H9 (cell line): ENCODE measurements around the gene DYRK2. TPM values are rescaled to one million over a fixed set of nuclear protein-coding genes. Genes with fewer than 3 reads are reported as not detected.
A peak's percentile ranks its signal among the peaks of the same experiment; 100 is the strongest.

Experiments used
- DNase-seq: peaks from one replicate; pipeline ENCODE4 v3.0.0-alpha.2; 2017
- H2AFZ ChIP-seq: one replicate; pipeline ENCODE4 v1.6.1; 2013; ENCODE audit warnings: mild to moderate bottlenecking, low read length, control low read depth, moderate library complexity
- H2AK5ac ChIP-seq: 2 replicates; pipeline ENCODE4 v1.6.1; 2013; ENCODE audit warnings: low read length, control low read depth, mixed read lengths; ENCODE audit not compliant: insufficient read length
- H2BK120ac ChIP-seq: one replicate; pipeline ENCODE4 v1.6.1; 2013; ENCODE audit warnings: low read depth, mild to moderate bottlenecking, low read length, control low read depth, inconsistent platforms; ENCODE audit not compliant: poor library complexity, severe bottlenecking
- H2BK12ac ChIP-seq: 2 replicates; pipeline ENCODE4 v1.6.1; 2013; ENCODE audit warnings: low read length, control low read depth, mixed read lengths, low read depth; ENCODE audit not compliant: insufficient read length
- H2BK15ac ChIP-seq: 2 replicates; pipeline ENCODE4 v1.6.1; 2013; ENCODE audit warnings: low read depth, low read length, control low read depth
- H2BK20ac ChIP-seq: one replicate; pipeline ENCODE4 v1.6.1; 2013; ENCODE audit warnings: low read depth, mild to moderate bottlenecking, low read length, control low read depth, inconsistent platforms; ENCODE audit not compliant: poor library complexity, severe bottlenecking
- H2BK5ac ChIP-seq: 2 replicates; pipeline ENCODE4 v1.6.1; 2013; ENCODE audit warnings: low read length, control low read depth, mixed read lengths; ENCODE audit not compliant: insufficient read length
- H3K14ac ChIP-seq: 2 replicates; pipeline ENCODE4 v1.6.1; 2013; ENCODE audit warnings: low read length, control low read depth; ENCODE audit not compliant: insufficient read depth
- H3K18ac ChIP-seq: 2 replicates; pipeline ENCODE4 v1.6.1; 2013; ENCODE audit warnings: low read depth, mild to moderate bottlenecking, mixed read lengths, low read length, control low read depth; ENCODE audit not compliant: insufficient read length
- H3K23ac ChIP-seq: 2 replicates; pipeline ENCODE4 v1.6.1; 2013; ENCODE audit warnings: low read length, control low read depth, mixed read lengths, low read depth; ENCODE audit not compliant: insufficient read length
- H3K23me2 ChIP-seq: 2 replicates; pipeline ENCODE4 v1.6.1; 2013; ENCODE audit warnings: low read depth, mild to moderate bottlenecking, mixed read lengths, low read length, control low read depth; ENCODE audit not compliant: insufficient read length, poor library complexity, severe bottlenecking
- H3K27ac ChIP-seq: 2 replicates; pipeline ENCODE4 v1.5.1; 2013; ENCODE audit warnings: low read length, control low read depth, mixed read lengths, low read depth; ENCODE audit not compliant: insufficient read length
- H3K27me3 ChIP-seq: 2 replicates; pipeline ENCODE4 v1.6.1; 2013; ENCODE audit warnings: low read length, control low read depth, inconsistent platforms; ENCODE audit not compliant: insufficient read depth
- H3K4ac ChIP-seq: 2 replicates; pipeline ENCODE4 v1.6.1; 2013; ENCODE audit warnings: low read depth, mild to moderate bottlenecking, control low read depth, inconsistent platforms, low read length, moderate library complexity
- H3K4me1 ChIP-seq: 2 replicates; pipeline ENCODE4 v1.6.1; 2013; ENCODE audit warnings: low read length, control low read depth, inconsistent platforms; ENCODE audit not compliant: insufficient read depth
- H3K4me2 ChIP-seq: 2 replicates; pipeline ENCODE4 v1.6.1; 2013; ENCODE audit warnings: low read length, control low read depth, mixed read lengths; ENCODE audit not compliant: insufficient read length, insufficient read depth
- H3K56ac ChIP-seq: 2 replicates; pipeline ENCODE4 v1.6.1; 2013; ENCODE audit warnings: low read depth, mild to moderate bottlenecking, mixed read lengths, low read length, control low read depth; ENCODE audit not compliant: insufficient read length
- H3K79me1 ChIP-seq: 2 replicates; pipeline ENCODE4 v1.6.1; 2013; ENCODE audit warnings: low read depth, mild to moderate bottlenecking, moderate library complexity, low read length, control low read depth, inconsistent platforms; ENCODE audit not compliant: insufficient read depth, poor library complexity, severe bottlenecking
- H3K79me2 ChIP-seq: 2 replicates; pipeline ENCODE4 v1.6.1; 2013; ENCODE audit warnings: low read length, control low read depth, inconsistent platforms; ENCODE audit not compliant: insufficient read depth
- H3K9ac ChIP-seq: 2 replicates; pipeline ENCODE4 v1.6.1; 2013; ENCODE audit warnings: low read length, control low read depth, mixed read lengths; ENCODE audit not compliant: insufficient read length; ENCODE audit errors: extremely low read depth
- H3K9me3 ChIP-seq: one replicate; pipeline ENCODE4 v1.6.1; 2013; ENCODE audit warnings: low read depth, low read length, inconsistent platforms; ENCODE audit not compliant: control insufficient read depth
- H3T11ph ChIP-seq: one replicate; pipeline ENCODE4 v1.6.1; 2013; ENCODE audit warnings: mild to moderate bottlenecking, low read length, control low read depth, inconsistent platforms
- H4K20me1 ChIP-seq: one replicate; pipeline ENCODE4 v1.6.1; 2013; ENCODE audit not compliant: control insufficient read depth, insufficient read length, insufficient read depth
- H4K5ac ChIP-seq: 2 replicates; pipeline ENCODE4 v1.6.1; 2013; ENCODE audit warnings: low read depth, mild to moderate bottlenecking, mixed read lengths, low read length, control low read depth; ENCODE audit not compliant: insufficient read length
- H4K8ac ChIP-seq: replicated peaks from 2 replicates; pipeline ENCODE4 v1.6.1; 2013; ENCODE audit warnings: low read length, control low read depth, mixed read lengths, low read depth; ENCODE audit not compliant: insufficient read length
- H4K91ac ChIP-seq: 2 replicates; pipeline ENCODE4 v1.6.1; 2013; ENCODE audit warnings: low read depth, mild to moderate bottlenecking, moderate library complexity, mixed read lengths, low read length, control low read depth; ENCODE audit not compliant: insufficient read length
- H3K27ac Mint-ChIP-seq, 3 experiments: 2 replicates in 2 of 3; 3 replicates in 1 of 3; pipeline ENCODE4 v1.8.0; 2020 to 2021; ENCODE audit warnings: mixed read lengths in 3 of 3, mild to moderate bottlenecking in 1 of 3, moderate library complexity in 1 of 3
- H3K27me3 Mint-ChIP-seq: 2 replicates; pipeline ENCODE4 v1.8.0; 2021; ENCODE audit warnings: low read depth, mild to moderate bottlenecking, moderate library complexity, mixed read lengths
- H3K36me3 Mint-ChIP-seq, 3 experiments: 2 replicates in 2 of 3; 3 replicates in 1 of 3; pipeline ENCODE4 v1.8.0; 2020 to 2021; ENCODE audit warnings: low read depth in 3 of 3, mixed read lengths in 3 of 3; ENCODE audit not compliant: insufficient read depth in 1 of 3
- H3K4me1 Mint-ChIP-seq, 2 experiments: 2 replicates each; pipeline ENCODE4 v1.8.0; 2020; ENCODE audit warnings: mixed read lengths in 2 of 2
- H3K4me3 Mint-ChIP-seq, 2 experiments: 2 replicates in 1 of 2; 3 replicates in 1 of 2; pipeline ENCODE4 v1.8.0; 2020 to 2021; ENCODE audit warnings: mild to moderate bottlenecking in 2 of 2, mixed read lengths in 2 of 2, moderate library complexity in 1 of 2
- H3K9me3 Mint-ChIP-seq, 2 experiments: 2 replicates in 1 of 2; 3 replicates in 1 of 2; pipeline ENCODE4 v1.8.0; 2020; ENCODE audit warnings: mild to moderate bottlenecking in 2 of 2, mixed read lengths in 2 of 2, moderate library complexity in 1 of 2
- WGBS: extraction: QIAGEN DNeasy Blood & Tissue Kit; methylation state at CpG from one replicate; pipeline ENCODE4 v1.1.7; 2013; ENCODE audit warnings: missing lambda C conversion rate, low lambda C conversion rate, mixed read lengths; ENCODE audit not compliant: insufficient read length; ENCODE audit errors: extremely low coverage; 5-methylcytosine and 5-hydroxymethylcytosine counted together
- total RNA-seq: library from RNA; stranded (reverse); gene quantifications from 2 replicates; pipeline ENCODE4 v1.2.1, GENCODE V29; 2021
- TF ChIP-seq, protein P1 (sequence below): fragments of 200-600 bp; sonication (generic); conservative IDR thresholded peaks from 3 replicates; pipeline ENCODE4 v1.8.0; 2021; ENCODE audit warnings: antibody characterized with exemption, mild to moderate bottlenecking

The DYRK2 gene
- total RNA-seq, 1 experiment from 2014 or later, result 40.6 TPM

DNA sequence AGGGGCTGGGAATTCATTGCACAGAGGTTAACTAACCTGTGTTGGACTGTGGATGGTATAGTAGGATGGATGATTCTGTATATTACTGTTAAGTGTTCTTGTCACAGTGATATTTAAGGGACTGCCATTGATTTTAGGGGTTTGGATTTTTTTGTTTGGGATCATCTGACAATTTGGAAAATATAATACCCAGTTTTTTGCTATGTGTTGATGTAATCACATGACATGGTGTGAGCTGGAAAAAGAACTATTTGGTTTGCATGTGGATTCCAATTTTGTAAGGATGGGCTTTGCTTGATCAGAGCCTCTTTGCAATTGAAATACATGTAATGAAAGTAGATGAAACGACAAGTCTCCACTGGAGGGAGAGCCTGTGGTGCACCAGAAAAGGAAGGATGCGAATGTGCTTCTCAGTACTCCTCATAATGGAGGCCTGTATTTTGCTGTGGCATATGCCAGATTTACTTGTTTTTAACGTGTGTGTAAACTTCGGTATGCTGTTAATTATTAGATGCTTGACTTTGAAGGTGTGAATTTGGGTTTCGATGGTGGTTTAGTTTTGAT is 2.7 kb downstream of the DYRK2 start:
- H3K27ac Mint-ChIP-seq, result 0 out of 7 replicates have a peak overlapping the region, but pooled peaks of 1 of the 3 experiments have one; percentile 18
- Histone ChIP-seq H2BK5ac (no peak overlapping the region), H2BK15ac (no peak overlapping the region), H3K79me2 (peaks cover 48% of the 10 kb centered on the region; the same call in 1 of the 2 replicates), H2AFZ (no peak overlapping the region), H2BK20ac (no peak overlapping the region), H3K9me3 (no peaks in the 10 kb centered on the region), H3T11ph (no peak overlapping the region), H3K14ac (no peak overlapping the region), H3K18ac (no peak overlapping the region), H3K79me1 (peaks cover 6% of the 10 kb centered on the region), H3K23ac (no peak overlapping the region), H4K91ac (no peak overlapping the region), H3K9ac (peak overlapping the region; percentile 38), H4K20me1 (no peaks in the 10 kb centered on the region), H3K56ac (no peak overlapping the region), H3K27me3 (no peaks in the 10 kb centered on the region), H3K23me2 (peaks cover 22% of the 10 kb centered on the region), H4K8ac (no peak overlapping the region), H3K4me2 (peak overlapping the region; percentile 93), H4K5ac (no peak overlapping the region), H2BK12ac (no peak overlapping the region), H3K4ac (no peak overlapping the region), H3K4me1 (peaks cover 4% of the 10 kb centered on the region; the same call in 1 of the 2 replicates), H2BK120ac (no peak overlapping the region), H2AK5ac (no peak overlapping the region), H3K27ac (no peak overlapping the region)
- DNase-seq, result no peak
- H3K9me3 Mint-ChIP-seq, result no peaks in the 10 kb centered on the region; a peak in 2 of 5 replicates
- peaks cover 15 to 33% (median 33%) of the 10 kb centered on the region in 3 experiments for H3K36me3 Mint-ChIP-seq
- peaks cover 46 to 52% of the 10 kb centered on the region in 2 experiments for H3K4me1 Mint-ChIP-seq
- peak overlapping the region; percentile 82 to 91 for H3K4me3 Mint-ChIP-seq
- no CpG with 5 or more reads among the region's 5 CpGs for WGBS
- H3K27me3 Mint-ChIP-seq, result peaks cover 11% of the 10 kb centered on the region
- TF ChIP-seq, protein P1, sequence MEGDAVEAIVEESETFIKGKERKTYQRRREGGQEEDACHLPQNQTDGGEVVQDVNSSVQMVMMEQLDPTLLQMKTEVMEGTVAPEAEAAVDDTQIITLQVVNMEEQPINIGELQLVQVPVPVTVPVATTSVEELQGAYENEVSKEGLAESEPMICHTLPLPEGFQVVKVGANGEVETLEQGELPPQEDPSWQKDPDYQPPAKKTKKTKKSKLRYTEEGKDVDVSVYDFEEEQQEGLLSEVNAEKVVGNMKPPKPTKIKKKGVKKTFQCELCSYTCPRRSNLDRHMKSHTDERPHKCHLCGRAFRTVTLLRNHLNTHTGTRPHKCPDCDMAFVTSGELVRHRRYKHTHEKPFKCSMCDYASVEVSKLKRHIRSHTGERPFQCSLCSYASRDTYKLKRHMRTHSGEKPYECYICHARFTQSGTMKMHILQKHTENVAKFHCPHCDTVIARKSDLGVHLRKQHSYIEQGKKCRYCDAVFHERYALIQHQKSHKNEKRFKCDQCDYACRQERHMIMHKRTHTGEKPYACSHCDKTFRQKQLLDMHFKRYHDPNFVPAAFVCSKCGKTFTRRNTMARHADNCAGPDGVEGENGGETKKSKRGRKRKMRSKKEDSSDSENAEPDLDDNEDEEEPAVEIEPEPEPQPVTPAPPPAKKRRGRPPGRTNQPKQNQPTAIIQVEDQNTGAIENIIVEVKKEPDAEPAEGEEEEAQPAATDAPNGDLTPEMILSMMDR, result peak; percentile 33; the same call in 2 of the 3 replicates
